Myocyte (in vitro differentiated cells): ENCODE measurements around the gene EIF1. TPM values are rescaled to one million over a fixed set of nuclear protein-coding genes. Genes with fewer than 3 reads are reported as not detected.
"Not testable (repeated sequence)": the region's sequence is repeated elsewhere in the genome, so short reads cannot be mapped to it uniquely, and the experiment has no call there.

ENCODE experiments used
- DNase-seq: peaks from one replicate; pipeline ENCODE4 v3.0.0-alpha.2; 2012; ENCODE audit warnings: low read depth
- polyA plus RNA-seq: library from polyadenylated mRNA; unstranded; fragments of >200 nt; gene quantifications from one replicate; pipeline ENCODE4 v1.2.1, GENCODE V29; 2012; ENCODE audit warnings: missing spikeins
- total RNA-seq: library from RNA; depleted of rRNA; stranded (reverse); fragments of >200 nt; gene quantifications from 2 replicates; pipeline ENCODE4 v1.2.3, GENCODE V29; 2014

Gene EIF1
- total RNA-seq, result 78.1 and 112 TPM in 2 replicates
- polyA plus RNA-seq, result 1,247 TPM

- peak; percentile 100 for DNase-seq
Measured at GRCh38 chr17:41688641-41689496, at the start of gene EIF1. Gene EIF1, plus strand, starts transcription at chr17:41688885. Its CDS starts 154 bp downstream, at chr17:41689039.

DNA sequence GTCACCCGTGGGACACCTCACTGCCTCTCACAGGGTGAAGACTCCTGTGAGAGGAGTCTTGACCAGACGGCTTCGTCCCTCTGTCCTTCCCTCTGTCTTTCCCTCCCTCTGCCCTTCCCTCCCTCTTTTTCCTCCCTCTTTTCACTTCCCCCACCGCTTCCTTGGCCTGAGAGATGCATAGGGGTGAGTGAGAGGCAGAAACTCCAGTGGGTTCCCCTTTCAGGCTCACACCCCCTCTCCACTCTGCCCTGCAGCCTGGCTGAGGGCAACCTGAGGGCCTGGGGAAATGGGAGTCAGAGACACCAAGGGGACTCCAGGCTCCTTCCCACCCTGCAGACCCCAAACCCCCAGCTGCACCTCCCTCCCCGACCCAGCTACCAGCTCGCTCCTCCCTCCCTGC lies 49.7 kb upstream of the EIF1 start:
- no peak for DNase-seq

- no peak for DNase-seq
Measured at GRCh38 chr17:41639492-41640473, 48.9 kb upstream of the EIF1 start.

DNA sequence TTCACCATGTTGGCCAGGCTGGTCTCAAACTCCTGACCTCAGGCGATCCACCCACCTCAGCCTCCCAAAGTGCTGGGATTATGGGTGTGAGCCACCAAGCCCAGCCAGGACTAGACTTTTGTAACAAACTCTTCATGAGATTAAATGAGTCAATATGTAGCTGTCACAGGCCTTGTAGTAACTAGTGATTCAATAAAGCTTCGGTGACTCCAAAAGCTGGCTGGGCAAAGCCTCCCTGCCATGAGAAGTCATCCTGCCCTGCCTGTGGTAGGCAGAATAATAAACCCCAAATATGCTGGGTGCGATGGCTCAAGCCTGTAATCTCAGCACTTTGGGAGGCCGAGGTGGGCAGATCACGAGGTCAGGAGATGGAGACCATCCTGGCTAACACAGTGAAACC lies 48.1 kb upstream of the EIF1 start:
- DNase-seq, result not testable (repeated sequence)

- no peak for DNase-seq
Measured at GRCh38 chr17:41642252-41643156, 46.2 kb upstream of the EIF1 start.

DNA sequence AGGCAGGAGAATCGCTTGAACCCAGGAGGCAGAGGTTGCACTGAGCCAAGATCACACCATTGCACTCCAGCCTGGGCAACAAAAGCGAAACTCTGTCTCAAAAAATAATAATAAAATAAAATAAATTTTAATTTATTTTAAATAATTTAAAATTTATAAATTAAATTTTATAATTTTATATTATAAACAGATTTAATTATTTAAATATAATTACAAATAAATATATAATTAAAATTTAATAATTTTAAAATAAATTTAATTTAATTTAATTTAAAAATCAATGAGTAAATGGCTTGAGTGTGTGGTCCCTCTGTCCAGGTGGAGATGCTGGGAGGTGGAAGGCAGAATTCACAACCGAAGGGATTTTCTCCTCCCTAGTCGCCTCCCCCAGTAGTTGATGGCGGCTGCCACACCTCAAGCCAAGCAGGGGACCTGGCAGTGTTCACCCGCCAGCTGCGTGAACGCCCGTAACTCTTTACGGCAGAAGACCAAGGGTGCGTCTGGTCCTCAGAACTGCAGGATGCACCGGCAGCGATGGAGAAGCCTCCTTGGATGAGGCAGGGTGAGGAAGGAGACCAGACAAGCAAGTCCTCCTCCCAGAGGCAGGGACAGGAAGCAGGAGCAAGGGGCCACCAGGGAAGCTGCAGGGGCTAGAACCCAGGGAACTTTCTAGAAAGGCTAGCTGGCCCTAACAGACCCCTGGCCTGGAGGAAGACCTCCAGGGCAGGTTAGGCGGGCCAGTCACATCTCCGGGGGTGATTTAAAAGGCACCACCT lies 41.5 kb upstream of the EIF1 start:
- no peak for DNase-seq

DNA sequence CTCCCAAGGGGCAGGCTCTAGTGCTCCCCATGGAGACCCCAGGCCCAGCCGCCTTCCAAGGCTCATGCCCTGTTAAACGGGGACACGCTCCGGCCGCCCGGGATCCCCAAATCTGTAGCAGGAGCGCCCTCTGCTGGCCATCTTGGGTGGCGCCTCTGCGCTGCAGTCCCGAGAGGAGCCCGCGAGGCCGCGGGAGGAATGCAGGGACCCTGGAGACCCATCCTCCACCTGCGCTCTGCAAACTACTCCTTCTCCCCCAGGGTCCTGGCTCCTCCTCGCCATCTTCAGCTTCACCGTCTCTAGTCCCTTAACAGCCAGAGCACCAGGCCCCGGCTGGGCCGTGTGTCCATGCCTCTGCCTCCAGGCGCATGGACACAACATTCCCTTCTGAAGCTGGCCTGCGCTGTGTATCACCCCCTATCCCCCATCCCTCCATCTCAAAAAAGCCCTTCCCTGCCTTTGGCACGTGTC lies 40.7 kb upstream of the EIF1 start:
- DNase-seq, result peak; percentile 79

- DNase-seq, result peak; percentile 83
Measured at GRCh38 chr17:41648411-41649195, 40.1 kb upstream of the EIF1 start.

- no peak for DNase-seq
Measured at GRCh38 chr17:41649923-41650519, 38.7 kb upstream of the EIF1 start.

DNA sequence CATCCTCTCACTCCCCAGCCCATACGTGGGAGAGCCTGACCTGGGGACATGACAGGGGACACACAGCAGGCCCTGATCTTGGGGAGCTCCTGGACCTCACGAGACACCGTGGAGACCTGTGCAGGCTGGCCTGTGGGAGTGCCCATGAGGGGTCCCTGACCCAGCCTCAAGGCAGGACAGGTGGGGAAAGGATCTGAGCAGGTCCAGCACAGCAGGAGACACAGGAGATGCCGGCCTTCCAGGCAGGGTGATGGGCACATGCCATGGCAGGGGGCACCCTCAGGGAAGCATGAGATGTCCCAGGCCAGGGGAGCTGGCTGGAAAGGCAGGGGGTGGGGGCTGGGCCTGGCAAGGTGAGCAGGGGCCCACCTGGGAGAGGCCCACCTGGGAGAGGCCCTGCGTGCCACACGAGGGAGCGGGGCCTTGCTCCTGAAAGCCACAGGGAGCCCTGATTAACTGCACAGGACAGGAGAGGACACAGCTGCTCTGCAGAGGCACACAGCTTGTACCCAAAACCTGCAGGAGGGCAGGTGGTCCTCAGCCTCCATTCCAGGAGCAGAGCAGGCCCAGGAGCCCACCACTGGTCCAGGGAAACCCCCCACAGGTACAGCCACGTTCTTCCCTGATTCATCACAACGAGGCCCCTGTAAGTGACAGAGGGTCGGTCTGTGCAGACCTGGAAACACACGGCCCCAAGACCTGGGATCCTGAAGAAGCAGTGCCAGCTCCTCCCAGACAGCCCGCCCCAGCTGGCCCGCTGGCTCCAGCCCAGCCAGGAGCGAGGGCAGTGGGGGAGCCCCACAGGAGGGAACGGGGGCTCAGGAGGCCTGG lies 37.7 kb upstream of the EIF1 start:
- DNase-seq, result no peak

DNA sequence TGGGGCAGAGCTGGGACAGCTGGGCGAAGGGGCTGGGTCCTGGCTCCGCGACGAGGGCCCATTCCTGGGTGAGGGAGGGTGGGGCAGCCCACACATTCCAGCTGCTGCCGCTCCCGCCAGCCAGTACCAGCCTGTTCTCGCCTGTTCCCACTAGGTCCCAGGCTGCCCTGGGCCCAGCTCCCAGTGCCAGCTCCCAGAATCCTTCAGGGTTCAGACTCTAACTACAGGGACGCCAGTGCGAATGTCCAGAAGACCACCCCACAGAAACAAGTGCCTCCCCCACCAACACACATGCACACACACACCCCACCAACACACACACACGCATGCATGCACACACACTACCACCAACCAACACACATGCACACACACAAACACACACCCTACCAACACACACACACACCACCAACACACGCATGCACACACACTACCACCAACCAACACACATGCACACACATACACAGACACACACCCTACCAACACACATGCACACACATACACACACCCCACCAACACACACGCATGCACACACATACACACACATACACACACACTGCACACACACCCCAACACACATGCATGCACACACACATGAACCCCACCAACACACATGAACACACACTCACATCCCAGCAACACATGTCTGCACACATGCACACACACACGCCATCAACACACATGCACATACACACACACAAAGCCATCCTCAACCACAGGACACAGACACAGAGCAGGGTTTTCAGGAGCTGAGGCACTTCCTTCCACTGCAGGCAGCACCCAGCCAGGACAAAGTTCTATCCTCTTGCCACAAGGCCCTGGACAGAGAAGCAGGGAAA lies 36.8 kb upstream of the EIF1 start:
- peak; percentile 93 for DNase-seq

DNA sequence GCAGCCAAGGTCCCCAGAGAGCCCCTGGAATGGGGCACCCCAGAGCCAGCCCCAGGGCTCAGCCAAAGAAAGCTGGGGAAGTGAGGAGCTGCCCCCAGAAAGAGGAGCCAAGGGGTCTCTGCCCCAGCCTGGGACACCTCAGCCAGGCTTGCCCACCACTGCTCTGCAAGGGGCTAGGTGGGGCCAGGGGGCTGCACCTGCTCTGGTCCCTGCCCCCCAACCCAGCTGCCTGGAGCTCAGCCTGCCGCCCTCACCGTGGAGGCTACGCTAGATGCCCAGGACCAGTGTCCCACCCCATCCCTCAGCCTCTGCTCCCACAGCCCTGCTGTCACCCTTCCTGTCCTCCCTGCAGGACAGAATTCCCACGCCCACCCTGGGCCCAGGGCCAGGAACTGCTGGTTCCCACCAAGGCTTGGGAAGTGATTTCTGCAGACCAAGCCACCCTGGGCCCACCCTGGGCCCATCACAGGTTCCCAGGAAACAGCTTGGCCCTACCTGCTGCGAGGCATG lies 36.2 kb upstream of the EIF1 start:
- DNase-seq, result no peak

DNA sequence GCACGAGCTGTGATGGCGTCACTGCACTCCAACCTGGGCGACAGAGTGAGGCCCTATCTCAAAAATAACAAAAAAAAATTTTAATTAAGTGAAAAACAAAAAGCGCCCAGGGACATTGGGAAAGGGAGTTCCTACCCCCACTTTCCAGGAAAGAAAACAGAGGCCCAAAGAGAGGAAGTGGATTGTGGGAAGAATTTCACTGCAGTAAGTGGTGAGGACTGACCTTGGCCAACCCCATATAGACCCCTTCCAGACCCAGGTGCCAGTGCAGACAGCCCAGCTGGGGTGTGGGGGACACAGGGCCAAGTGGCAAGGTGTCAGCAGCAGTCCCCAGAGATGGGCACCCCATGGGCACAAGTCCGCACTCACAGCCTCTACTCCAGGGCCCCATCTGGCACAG lies 35.3 kb upstream of the EIF1 start:
- no peak for DNase-seq

- DNase-seq, result peak; percentile 40
Measured at GRCh38 chr17:41653892-41654677, 34.6 kb upstream of the EIF1 start.

GRCh38 chr17:41654678-41655607 lies 33.7 kb upstream of the EIF1 start:
- DNase-seq, result no peak
